Vagina (tissue), 2 donors: ENCODE data around the gene CALML4. TPM values are rescaled to one million over a fixed set of nuclear protein-coding genes. Genes with fewer than 3 reads are reported as not detected.

ENCODE experiments used
- DNase-seq, 2 donors: peaks; one replicate each; pipeline ENCODE4 v3.0.0-alpha.2; 2017; ENCODE audit errors: extremely low spot score in 2 of 2
- H3K27ac ChIP-seq: fragments of 200-600 bp; sonication (generic); one replicate; pipeline ENCODE4 v1.5.1; 2019
- H3K27me3 ChIP-seq: fragments of 200-600 bp; sonication (generic); one replicate; pipeline ENCODE4 v1.5.1; 2019
- H3K36me3 ChIP-seq, 2 donors: fragments of 200-600 bp; sonication (generic); one replicate each; pipeline ENCODE4 v1.5.1; 2017 to 2019
- H3K4me1 ChIP-seq: fragments of 200-600 bp; sonication (generic); one replicate; pipeline ENCODE4 v1.5.1; 2019
- H3K4me3 ChIP-seq, 2 donors: fragments of 200-600 bp; sonication (generic); 1 replicate in 1 of 2; 2 replicates in 1 of 2; pipeline ENCODE4 v1.5.1; 2016 to 2019
- H3K9me3 ChIP-seq: fragments of 200-600 bp; sonication (generic); one replicate; pipeline ENCODE4 v1.5.1; 2019
- POLR2A ChIP-seq, 2 donors: fragments of 450-650 bp; IDR thresholded peaks; one replicate each; pipeline ENCODE4 v1.6.1; 2017; ENCODE audit warnings: antibody characterized with exemption in 2 of 2, mild to moderate bottlenecking in 2 of 2, moderate library complexity in 2 of 2
- POLR2AphosphoS5 ChIP-seq, 2 donors: sonication (generic); formaldehyde crosslinking; IDR thresholded peaks; one replicate each; pipeline ENCODE4 v1.9.0; 2017; ENCODE audit warnings: antibody characterized with exemption in 2 of 2, mild to moderate bottlenecking in 2 of 2, low read depth in 1 of 2; ENCODE audit not compliant: insufficient read depth in 1 of 2
- intact Hi-C: fragments of 100-400 bp; cut with DNase I; formaldehyde crosslinking; loops from one replicate; pipeline ENCODE4 v1.15.1; 2023
- total RNA-seq: library from RNA; depleted of rRNA; stranded (reverse); fragments of >200 nt; gene quantifications from one replicate; pipeline ENCODE4 v1.2.3, GENCODE V29; 2016
- TF ChIP-seq, protein P1 (sequence below), 3 experiments: fragments of 450-650 bp in 2 of 3; fragments of 200-600 bp in 1 of 3; sonication (generic) in 1 of 3; IDR thresholded peaks; one replicate each; pipeline ENCODE4 v1.5.1; 2017 to 2019; ENCODE audit warnings: antibody characterized with exemption in 3 of 3, mild to moderate bottlenecking in 2 of 3, moderate library complexity in 2 of 3

CALML4 gene
- total RNA-seq, 1 donor from 2014 or later = 6.1 TPM

GRCh38 chr15:68145706-68146105 lies 59.4 kb downstream of the CALML4 start:
- no peak for DNase-seq
- Histone ChIP-seq H3K9me3 (no peaks in the 10 kb centered on the region), H3K4me1 (no peaks in the 10 kb centered on the region), H3K27me3 (no peaks in the 10 kb centered on the region), H3K27ac (no peak overlapping the region), H3K36me3 (peaks cover 0 to 16% of the 10 kb centered on the region in 2 donors), H3K4me3 (no peak overlapping the region)
- TF ChIP-seq POLR2AphosphoS5 (IDR thresholded peaks at IDR 0.05; ENCODE audit: insufficient read depth in 1 of 2, low read depth in 1 of 2) = no peak
- intact Hi-C loops = no loop called here

DNA sequence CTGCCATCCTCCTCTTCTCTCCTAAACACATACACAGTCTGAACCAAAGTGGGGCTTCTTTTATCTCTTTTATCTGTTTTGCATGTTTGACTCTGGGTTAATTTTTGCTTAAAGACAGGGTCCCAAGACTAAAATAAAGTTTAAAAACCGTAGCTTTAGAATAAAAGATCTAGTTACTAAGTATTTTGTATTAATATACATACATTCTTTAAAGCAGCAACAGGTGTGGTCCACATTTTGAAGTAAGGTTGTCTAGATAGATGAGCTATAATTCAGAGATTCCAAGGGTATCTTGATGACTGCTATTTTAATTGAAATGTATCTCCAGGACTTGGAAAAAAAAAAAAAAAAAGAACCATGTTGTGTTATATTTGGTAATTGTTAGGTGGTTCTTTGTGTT lies 61.3 kb downstream of the CALML4 start:
- Histone ChIP-seq H3K4me3 (no peak overlapping the region), H3K4me1 (peaks cover 8% of the 10 kb centered on the region), H3K27ac (no peak overlapping the region), H3K9me3 (no peaks in the 10 kb centered on the region), H3K27me3 (no peaks in the 10 kb centered on the region), H3K36me3 (peaks cover 0 to 16% of the 10 kb centered on the region in 2 donors)
- DNase-seq = no peak
- no peak for TF ChIP-seq POLR2A (IDR thresholded peaks at IDR 0.05)
- TF ChIP-seq, protein P1, sequence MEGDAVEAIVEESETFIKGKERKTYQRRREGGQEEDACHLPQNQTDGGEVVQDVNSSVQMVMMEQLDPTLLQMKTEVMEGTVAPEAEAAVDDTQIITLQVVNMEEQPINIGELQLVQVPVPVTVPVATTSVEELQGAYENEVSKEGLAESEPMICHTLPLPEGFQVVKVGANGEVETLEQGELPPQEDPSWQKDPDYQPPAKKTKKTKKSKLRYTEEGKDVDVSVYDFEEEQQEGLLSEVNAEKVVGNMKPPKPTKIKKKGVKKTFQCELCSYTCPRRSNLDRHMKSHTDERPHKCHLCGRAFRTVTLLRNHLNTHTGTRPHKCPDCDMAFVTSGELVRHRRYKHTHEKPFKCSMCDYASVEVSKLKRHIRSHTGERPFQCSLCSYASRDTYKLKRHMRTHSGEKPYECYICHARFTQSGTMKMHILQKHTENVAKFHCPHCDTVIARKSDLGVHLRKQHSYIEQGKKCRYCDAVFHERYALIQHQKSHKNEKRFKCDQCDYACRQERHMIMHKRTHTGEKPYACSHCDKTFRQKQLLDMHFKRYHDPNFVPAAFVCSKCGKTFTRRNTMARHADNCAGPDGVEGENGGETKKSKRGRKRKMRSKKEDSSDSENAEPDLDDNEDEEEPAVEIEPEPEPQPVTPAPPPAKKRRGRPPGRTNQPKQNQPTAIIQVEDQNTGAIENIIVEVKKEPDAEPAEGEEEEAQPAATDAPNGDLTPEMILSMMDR (IDR thresholded peaks at IDR 0.05) = no peak
- TF ChIP-seq POLR2AphosphoS5 (IDR thresholded peaks at IDR 0.05; ENCODE audit: insufficient read depth in 1 of 2, low read depth in 1 of 2) = no peak
- intact Hi-C loops = no loop called here

DNA sequence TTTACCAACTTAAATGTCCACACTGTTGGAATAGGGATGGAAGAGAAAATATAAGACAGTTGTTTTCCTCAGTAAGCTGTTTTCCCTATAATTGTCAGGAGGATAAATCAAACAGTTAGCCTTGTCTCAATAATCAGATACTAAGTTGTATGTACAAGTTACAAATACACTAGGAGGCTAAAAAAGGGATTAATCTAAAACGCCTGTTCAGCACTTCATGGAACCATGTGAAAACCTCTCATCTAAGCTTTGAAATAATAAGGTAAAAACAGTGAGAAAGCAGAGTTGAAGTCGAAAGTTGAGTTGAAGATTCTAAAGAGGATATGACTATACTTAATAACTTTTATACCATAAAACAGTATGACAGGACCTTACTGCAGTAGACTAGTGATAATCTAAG lies 62.0 kb downstream of the CALML4 start:
- TF ChIP-seq, protein P1 (IDR thresholded peaks at IDR 0.05) = no peak
- TF ChIP-seq POLR2A (IDR thresholded peaks at IDR 0.05) (no peak), POLR2AphosphoS5 (IDR thresholded peaks at IDR 0.05; ENCODE audit: insufficient read depth in 1 of 2, low read depth in 1 of 2) (no peak)
- no peak for DNase-seq
- Histone ChIP-seq H3K27me3 (no peaks in the 10 kb centered on the region), H3K4me3 (no peak overlapping the region), H3K9me3 (no peaks in the 10 kb centered on the region), H3K27ac (no peak overlapping the region), H3K36me3 (peaks cover 0 to 16% of the 10 kb centered on the region in 2 donors), H3K4me1 (peaks cover 14% of the 10 kb centered on the region)
- intact Hi-C loops = no loop called here

Other genes starting within 250 kb of the CALML4 start
- gene PIAS1, start 151.0 kb downstream of the CALML4 start, total RNA-seq = 88.1 TPM
- gene CLN6, start 24.4 kb upstream of the CALML4 start, total RNA-seq = 23.3 TPM
- 38.3 TPM for gene FEM1B, start 72.4 kb upstream of the CALML4 start, total RNA-seq
- 15.5 TPM for gene ITGA11, start 226.8 kb upstream of the CALML4 start, total RNA-seq